ENCODE results near the gene ZNF335.

Gene ZNF335

DNA sequence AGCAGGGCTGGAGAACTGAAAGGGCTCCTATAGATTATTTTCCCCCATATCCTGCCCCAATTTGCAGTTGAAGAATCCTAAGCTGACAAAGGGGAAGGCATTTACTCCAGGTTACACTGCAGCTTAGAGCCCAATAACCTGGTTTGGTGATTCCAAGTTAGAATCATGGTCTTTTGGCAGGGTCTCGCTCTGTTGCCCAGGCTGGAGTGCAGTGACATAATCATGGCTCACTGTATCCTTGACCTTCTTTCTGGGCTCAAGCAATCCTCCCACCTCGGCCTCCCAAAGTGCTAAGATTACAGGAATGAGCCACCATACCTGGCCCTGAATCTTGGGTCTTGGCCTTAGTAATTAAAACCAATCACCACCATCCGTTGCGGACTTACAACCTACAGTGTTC lies 35.7 kb upstream of the ZNF335 start:
- peaks cover 9% of the 10 kb centered on the region for H4K20me1 ChIP-seq (ENCODE audit: insufficient read depth, low read length)
- no peaks in the 10 kb centered on the region for H3K79me2 ChIP-seq (ENCODE audit: insufficient read depth, low read length)
- no peak overlapping the region for H3K9ac ChIP-seq (ENCODE audit: low read depth, low read length)
- TF ChIP-seq EZH2 (IDR thresholded peaks at IDR 0.05; ENCODE audit: borderline replicate concordance, low read depth, low read length, severe bottlenecking), result no peak
- TF ChIP-seq, protein P1, sequence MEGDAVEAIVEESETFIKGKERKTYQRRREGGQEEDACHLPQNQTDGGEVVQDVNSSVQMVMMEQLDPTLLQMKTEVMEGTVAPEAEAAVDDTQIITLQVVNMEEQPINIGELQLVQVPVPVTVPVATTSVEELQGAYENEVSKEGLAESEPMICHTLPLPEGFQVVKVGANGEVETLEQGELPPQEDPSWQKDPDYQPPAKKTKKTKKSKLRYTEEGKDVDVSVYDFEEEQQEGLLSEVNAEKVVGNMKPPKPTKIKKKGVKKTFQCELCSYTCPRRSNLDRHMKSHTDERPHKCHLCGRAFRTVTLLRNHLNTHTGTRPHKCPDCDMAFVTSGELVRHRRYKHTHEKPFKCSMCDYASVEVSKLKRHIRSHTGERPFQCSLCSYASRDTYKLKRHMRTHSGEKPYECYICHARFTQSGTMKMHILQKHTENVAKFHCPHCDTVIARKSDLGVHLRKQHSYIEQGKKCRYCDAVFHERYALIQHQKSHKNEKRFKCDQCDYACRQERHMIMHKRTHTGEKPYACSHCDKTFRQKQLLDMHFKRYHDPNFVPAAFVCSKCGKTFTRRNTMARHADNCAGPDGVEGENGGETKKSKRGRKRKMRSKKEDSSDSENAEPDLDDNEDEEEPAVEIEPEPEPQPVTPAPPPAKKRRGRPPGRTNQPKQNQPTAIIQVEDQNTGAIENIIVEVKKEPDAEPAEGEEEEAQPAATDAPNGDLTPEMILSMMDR (IDR thresholded peaks at IDR 0.05; ENCODE audit: borderline replicate concordance, extremely low read depth, low read length, poor library complexity, severe bottlenecking), result no peak
- no peak overlapping the region for H3K27ac ChIP-seq (ENCODE audit: low read length)
- no peak overlapping the region for H3K4me2 ChIP-seq (ENCODE audit: insufficient read depth, low read length)
- H3K27me3 ChIP-seq (ENCODE audit: insufficient read depth, low read length, poor library complexity), result no peaks in the 10 kb centered on the region
- ATAC-seq (ENCODE audit: insufficient read depth, low read depth) (no peak), DNase-seq (no peak)
- H3K4me3 ChIP-seq (ENCODE audit: low read depth in 1 of 2, low read length in 2 of 2), result no peak overlapping the region
- H3K9me3 ChIP-seq (ENCODE audit: insufficient read depth, low read length, severe bottlenecking), result no peaks in the 10 kb centered on the region
- peaks cover 50% of the 10 kb centered on the region for H3K4me1 ChIP-seq (ENCODE audit: insufficient read depth, low read length)
- H2AFZ ChIP-seq (ENCODE audit: low read depth, low read length), result no peak overlapping the region
- H3K36me3 ChIP-seq (ENCODE audit: insufficient read depth, low read length), result no peaks in the 10 kb centered on the region

DNA sequence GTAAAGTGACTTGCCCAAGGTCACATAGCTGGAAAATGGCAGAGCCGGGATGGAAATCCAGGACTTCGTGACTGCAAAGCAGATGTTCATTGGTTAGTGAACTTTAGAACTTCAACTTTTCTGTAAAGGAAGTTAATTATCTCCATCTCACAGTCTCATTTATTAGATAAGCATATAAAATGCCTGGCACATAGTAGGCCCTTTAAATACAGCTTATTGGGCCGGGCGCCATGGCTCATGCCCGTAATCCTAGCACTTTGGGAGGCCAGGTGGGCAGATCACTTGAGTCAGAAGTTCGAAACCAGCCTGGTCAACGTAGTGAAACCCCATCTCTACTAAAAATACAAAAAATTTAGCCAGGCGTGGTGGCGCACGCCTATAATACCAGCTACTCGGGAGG lies 35.0 kb upstream of the ZNF335 start:
- Histone ChIP-seq H3K36me3 (ENCODE audit: insufficient read depth, low read length) (no peaks in the 10 kb centered on the region), H3K27me3 (ENCODE audit: insufficient read depth, low read length, poor library complexity) (no peaks in the 10 kb centered on the region), H3K9ac (ENCODE audit: low read depth, low read length) (no peak overlapping the region), H4K20me1 (ENCODE audit: insufficient read depth, low read length) (peaks cover 9% of the 10 kb centered on the region), H3K4me2 (ENCODE audit: insufficient read depth, low read length) (no peak overlapping the region), H3K27ac (ENCODE audit: low read length) (no peak overlapping the region), H2AFZ (ENCODE audit: low read depth, low read length) (no peak overlapping the region), H3K79me2 (ENCODE audit: insufficient read depth, low read length) (no peaks in the 10 kb centered on the region), H3K9me3 (ENCODE audit: insufficient read depth, low read length, severe bottlenecking) (no peaks in the 10 kb centered on the region), H3K4me3 (ENCODE audit: low read depth in 1 of 2, low read length in 2 of 2) (no peak overlapping the region), H3K4me1 (ENCODE audit: insufficient read depth, low read length) (peaks cover 51% of the 10 kb centered on the region)
- ATAC-seq (ENCODE audit: insufficient read depth, low read depth) (no peak), DNase-seq (no peak)
- TF ChIP-seq EZH2 (IDR thresholded peaks at IDR 0.05; ENCODE audit: borderline replicate concordance, low read depth, low read length, severe bottlenecking), result no peak
- TF ChIP-seq, protein P1 (IDR thresholded peaks at IDR 0.05; ENCODE audit: borderline replicate concordance, extremely low read depth, low read length, poor library complexity, severe bottlenecking), result no peak

DNA sequence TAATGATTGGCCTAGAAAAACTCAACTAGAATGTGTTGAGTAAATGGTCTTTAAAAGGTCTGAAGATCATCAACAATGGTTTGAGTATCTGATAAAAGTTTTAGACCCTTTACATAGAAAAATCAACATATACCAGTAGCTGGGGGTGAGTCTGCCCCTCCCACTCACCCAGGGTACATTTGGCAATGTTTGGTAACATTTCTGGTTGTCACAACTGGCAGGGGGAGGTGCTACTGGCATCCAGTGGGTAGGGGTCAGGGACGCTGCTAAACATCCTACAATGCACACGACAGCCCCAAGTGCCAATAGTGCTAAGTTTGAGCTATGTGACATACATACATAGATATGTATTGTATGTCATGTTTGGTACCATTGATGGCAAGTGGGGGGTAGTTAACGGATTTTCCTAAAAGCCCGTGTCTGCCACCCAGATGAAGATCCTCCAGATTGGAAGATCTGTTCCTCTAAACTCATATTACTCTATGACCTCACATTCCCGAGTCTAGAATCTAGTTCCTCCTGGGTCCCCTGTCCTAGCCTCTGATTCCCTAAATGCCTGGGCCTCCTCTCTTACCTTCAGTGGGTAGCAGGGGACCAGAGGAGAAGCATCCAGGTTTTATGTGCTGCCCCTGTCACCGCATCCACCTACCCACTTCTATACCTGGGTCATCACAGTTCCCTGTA lies 34.2 kb upstream of the ZNF335 start:
- no peak for DNase-seq
- no peaks in the 10 kb centered on the region for H3K79me2 ChIP-seq (ENCODE audit: insufficient read depth, low read length)
- H2AFZ ChIP-seq (ENCODE audit: low read depth, low read length), result no peak overlapping the region
- no peak overlapping the region for H3K9ac ChIP-seq (ENCODE audit: low read depth, low read length)
- H3K4me2 ChIP-seq (ENCODE audit: insufficient read depth, low read length), result no peak overlapping the region
- TF ChIP-seq, protein P1 (IDR thresholded peaks at IDR 0.05; ENCODE audit: borderline replicate concordance, extremely low read depth, low read length, poor library complexity, severe bottlenecking), result no peak
- TF ChIP-seq EZH2 (IDR thresholded peaks at IDR 0.05; ENCODE audit: borderline replicate concordance, low read depth, low read length, severe bottlenecking), result no peak
- ATAC-seq (ENCODE audit: insufficient read depth, low read depth), result no peak
- H3K36me3 ChIP-seq (ENCODE audit: insufficient read depth, low read length), result no peaks in the 10 kb centered on the region
- H3K4me1 ChIP-seq (ENCODE audit: insufficient read depth, low read length), result peaks cover 51% of the 10 kb centered on the region
- H3K4me3 ChIP-seq (ENCODE audit: low read depth in 1 of 2, low read length in 2 of 2), result no peak overlapping the region
- H3K27me3 ChIP-seq (ENCODE audit: insufficient read depth, low read length, poor library complexity), result no peaks in the 10 kb centered on the region
- peaks cover 9% of the 10 kb centered on the region for H4K20me1 ChIP-seq (ENCODE audit: insufficient read depth, low read length)
- no peaks in the 10 kb centered on the region for H3K9me3 ChIP-seq (ENCODE audit: insufficient read depth, low read length, severe bottlenecking)
- H3K27ac ChIP-seq (ENCODE audit: low read length), result no peak overlapping the region

Measured in DND-41 (cell line).